Measurements from ENCODE around the gene HESX1.
A peak's percentile ranks its signal among the peaks of the same experiment; 100 is the strongest.

The HESX1 gene

DNA sequence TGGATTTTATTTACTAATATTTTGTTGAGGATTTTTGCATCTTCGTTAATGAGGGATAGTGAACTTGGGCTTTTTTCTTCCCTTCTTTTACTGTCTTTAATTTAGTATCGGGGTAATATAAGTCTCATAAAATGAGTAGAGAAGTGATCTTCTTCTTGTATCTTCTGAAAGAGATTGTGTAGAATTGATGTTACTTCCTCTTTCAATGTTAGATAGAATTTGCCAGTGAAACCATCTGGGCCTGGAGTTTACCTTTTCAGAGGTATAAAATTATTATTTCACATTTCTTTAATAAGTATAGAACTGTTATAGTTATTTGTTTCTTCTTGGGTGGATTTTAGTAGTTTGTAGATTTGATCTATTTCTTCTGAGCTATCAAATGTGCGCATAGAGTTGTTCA is 7.8 kb downstream of the HESX1 start:
- no peak overlapping the region for H3K27ac ChIP-seq
- no peak for DNase-seq (ENCODE audit: low spot score)
- ChIA-PET POLR2A (ENCODE audit: low non-redundant PET) (no interaction called here), CTCF (no interaction called here)
- TF ChIP-seq, protein P1, sequence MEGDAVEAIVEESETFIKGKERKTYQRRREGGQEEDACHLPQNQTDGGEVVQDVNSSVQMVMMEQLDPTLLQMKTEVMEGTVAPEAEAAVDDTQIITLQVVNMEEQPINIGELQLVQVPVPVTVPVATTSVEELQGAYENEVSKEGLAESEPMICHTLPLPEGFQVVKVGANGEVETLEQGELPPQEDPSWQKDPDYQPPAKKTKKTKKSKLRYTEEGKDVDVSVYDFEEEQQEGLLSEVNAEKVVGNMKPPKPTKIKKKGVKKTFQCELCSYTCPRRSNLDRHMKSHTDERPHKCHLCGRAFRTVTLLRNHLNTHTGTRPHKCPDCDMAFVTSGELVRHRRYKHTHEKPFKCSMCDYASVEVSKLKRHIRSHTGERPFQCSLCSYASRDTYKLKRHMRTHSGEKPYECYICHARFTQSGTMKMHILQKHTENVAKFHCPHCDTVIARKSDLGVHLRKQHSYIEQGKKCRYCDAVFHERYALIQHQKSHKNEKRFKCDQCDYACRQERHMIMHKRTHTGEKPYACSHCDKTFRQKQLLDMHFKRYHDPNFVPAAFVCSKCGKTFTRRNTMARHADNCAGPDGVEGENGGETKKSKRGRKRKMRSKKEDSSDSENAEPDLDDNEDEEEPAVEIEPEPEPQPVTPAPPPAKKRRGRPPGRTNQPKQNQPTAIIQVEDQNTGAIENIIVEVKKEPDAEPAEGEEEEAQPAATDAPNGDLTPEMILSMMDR (conservative IDR thresholded peaks at IDR 0.05; ENCODE audit: low read depth): no peak

GRCh38 chr3:57184526-57184925 is 15.3 kb downstream of the HESX1 start:
- ChIA-PET CTCF (no interaction called here), POLR2A (ENCODE audit: low non-redundant PET) (no interaction called here)
- TF ChIP-seq, protein P1 (conservative IDR thresholded peaks at IDR 0.05; ENCODE audit: low read depth): no peak
- no peak for DNase-seq (ENCODE audit: low spot score)
- H3K27ac ChIP-seq: no peak overlapping the region

DNA sequence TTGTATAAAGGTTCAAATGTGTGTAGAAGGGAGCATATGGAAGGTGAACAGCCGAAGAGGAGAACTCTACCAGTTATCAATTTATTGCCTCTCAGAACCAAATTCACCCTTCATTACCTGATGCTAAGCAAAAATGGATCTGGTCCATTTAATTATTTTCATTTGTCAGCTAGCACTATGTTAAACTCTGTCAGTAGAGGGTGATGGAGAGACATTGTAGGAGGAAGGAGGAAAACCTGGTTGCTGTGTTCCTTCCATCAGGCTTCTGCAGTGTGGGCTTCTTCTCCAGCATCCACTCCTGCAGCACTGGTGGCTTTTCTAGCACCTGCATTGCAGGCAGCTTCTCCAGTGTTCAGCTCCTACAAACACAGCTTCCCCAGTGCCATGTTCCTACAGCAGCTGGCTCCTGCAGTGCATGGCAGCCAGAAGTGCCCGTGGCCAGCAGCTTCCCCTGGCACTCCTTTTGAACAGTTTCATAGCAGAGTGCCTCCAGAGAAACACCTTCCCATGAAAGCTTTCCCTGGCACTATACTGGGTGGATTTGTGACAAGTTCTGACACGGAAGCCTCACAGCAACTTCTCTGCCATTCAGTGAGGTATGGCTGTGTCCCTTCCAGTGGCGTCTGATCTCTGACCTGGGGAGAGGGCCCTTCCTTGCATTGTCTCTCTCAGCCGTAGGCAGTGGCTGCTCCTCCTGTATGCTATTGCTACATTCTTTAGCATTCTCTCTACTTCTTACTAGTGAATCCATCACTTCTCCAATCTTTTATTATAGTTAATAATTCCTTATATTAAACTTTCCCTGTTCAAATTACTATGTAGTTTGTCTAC is 20.0 kb downstream of the HESX1 start:
- CTCF ChIA-PET: interaction anchor here (0.5 to 1.7 kb wide), 4 partner anchors 10 to 350 kb away, joined by 4 to 5 read pairs (median 4); no protein-coding TSS in a partner anchor
- TF ChIP-seq, protein P1 (conservative IDR thresholded peaks at IDR 0.05; ENCODE audit: low read depth): peak; percentile 33
- H3K27ac ChIP-seq: no peak overlapping the region
- POLR2A ChIA-PET (ENCODE audit: low non-redundant PET): no interaction called here
- DNase-seq (ENCODE audit: low spot score): no peak

GRCh38 chr3:57176045-57176444 is 23.7 kb downstream of the HESX1 start:
- ChIA-PET POLR2A (ENCODE audit: low non-redundant PET) (no interaction called here), CTCF (no interaction called here)
- no peak overlapping the region for H3K27ac ChIP-seq
- no peak for DNase-seq (ENCODE audit: low spot score)
- TF ChIP-seq, protein P1 (conservative IDR thresholded peaks at IDR 0.05; ENCODE audit: low read depth): no peak

GRCh38 chr3:57173687-57174086 is 26.1 kb downstream of the HESX1 start:
- ChIA-PET POLR2A (ENCODE audit: low non-redundant PET) (no interaction called here), CTCF (no interaction called here)
- no peak overlapping the region for H3K27ac ChIP-seq
- no peak for DNase-seq (ENCODE audit: low spot score)
- TF ChIP-seq, protein P1 (conservative IDR thresholded peaks at IDR 0.05; ENCODE audit: low read depth): no peak

DNA sequence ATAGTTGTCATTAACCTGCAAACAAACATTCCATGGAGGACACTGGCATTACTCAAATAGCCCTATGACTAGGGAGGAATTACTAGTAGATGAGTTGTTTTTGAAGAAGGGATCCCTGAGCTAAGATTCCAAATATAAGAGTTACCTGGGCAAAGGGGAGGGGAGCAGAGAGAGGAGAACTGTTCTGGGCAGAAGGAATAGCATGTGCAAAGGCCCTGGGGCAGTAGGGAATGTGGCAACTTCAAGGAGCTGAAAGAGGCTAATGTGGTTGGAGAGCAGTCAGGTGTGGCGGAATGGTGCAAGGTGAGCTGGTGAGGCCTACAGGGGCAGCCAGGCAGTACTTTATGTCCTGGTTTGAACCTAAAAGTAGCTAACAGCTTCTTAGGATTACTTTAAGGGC is 28.8 kb downstream of the HESX1 start:
- TF ChIP-seq, protein P1 (conservative IDR thresholded peaks at IDR 0.05; ENCODE audit: low read depth): no peak
- H3K27ac ChIP-seq: no peak overlapping the region
- CTCF ChIA-PET: interaction anchor here (0.6 to 2.0 kb wide), 7 partner anchors 9 to 355 kb away, joined by 3 to 5 read pairs (median 3); no protein-coding TSS in a partner anchor
- DNase-seq (ENCODE audit: low spot score): no peak
- POLR2A ChIA-PET (ENCODE audit: low non-redundant PET): no interaction called here

Data from RWPE1 (cell line).